CD4-positive, alpha-beta T cell treated with Interleukin-2 at 100 ng/mL for 4 hours (primary cell): ENCODE data around the gene KIF13A.
"Not testable (repeated sequence)": the region's sequence is repeated elsewhere in the genome, so short reads cannot be mapped to it uniquely, and the experiment has no call there.

ENCODE experiments used
- DNase-seq: peaks from one replicate; pipeline ENCODE4 v3.0.0-alpha.2; 2020; ENCODE audit warnings: low spot score

KIF13A gene

GRCh38 chr6:17987447-17987696 is at the start of gene KIF13A:
Gene KIF13A, minus strand, starts transcription at chr6:17987635. Its CDS starts 172 bp downstream, at chr6:17987463.
- DNase-seq, result no peak

DNA sequence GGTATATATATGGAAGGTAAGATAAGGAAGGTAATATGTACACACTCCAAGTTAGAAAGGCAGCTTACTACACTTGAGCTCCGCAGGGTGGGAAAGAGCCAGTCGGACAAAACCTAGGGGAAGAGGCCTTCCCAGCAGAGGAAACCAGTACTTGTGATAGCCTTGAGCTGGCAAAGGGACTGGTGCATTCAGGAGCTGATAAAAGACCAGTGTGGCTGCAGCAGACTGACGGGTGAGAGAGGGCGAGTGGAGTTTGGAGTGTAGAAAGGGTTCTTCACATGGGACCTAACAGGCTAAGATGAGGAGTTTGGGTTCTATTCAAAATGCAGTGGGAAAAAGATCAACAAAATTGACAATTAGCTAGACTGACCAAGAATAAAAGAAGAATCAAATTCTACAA is 49.3 kb upstream of the KIF13A start:
- no peak for DNase-seq

DNA sequence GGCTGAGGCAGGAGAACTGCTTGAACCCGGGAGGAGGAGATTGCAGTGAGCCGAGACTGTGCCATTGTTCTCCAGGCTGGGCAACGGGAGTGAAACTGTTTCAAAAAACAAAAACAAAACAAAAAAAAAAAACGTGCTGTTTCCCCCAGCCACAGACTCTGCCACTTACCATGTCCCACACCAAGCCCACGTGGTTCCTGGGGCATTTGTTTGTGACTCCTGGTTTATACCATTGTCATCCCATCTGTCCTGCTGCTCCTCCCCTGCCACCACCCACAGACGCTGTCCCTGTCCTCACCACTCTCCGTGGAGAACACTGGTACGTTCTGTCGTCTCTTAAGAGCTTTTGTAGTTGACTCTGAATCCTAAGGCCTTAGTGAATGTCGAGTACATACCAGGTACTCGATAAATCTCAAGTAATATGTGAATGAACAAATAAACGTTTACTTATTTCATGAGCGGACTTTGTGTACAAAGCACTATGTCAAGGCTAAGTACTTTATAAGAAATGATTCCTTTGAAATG is 48.0 kb upstream of the KIF13A start:
- no peak for DNase-seq

DNA sequence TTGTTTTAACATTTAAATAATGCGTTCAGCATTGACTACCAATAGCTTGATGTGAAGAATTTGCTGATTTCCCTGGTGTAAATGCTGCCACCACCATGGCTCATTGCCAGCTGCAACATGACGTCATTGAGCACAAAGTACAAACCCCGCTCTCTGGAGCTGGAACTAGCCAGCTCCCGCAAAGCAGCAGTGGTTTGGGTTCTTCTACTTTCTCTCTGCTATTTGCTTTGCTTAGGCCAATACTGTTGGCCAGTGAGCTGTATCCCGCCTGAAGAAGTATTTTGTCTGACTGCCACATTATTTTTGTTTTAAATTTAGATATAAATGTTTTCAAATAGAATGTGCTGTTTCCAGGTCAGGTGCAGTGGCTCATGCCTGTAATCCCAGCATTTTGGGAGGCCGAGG is 47.4 kb upstream of the KIF13A start:
- no peak for DNase-seq

DNA sequence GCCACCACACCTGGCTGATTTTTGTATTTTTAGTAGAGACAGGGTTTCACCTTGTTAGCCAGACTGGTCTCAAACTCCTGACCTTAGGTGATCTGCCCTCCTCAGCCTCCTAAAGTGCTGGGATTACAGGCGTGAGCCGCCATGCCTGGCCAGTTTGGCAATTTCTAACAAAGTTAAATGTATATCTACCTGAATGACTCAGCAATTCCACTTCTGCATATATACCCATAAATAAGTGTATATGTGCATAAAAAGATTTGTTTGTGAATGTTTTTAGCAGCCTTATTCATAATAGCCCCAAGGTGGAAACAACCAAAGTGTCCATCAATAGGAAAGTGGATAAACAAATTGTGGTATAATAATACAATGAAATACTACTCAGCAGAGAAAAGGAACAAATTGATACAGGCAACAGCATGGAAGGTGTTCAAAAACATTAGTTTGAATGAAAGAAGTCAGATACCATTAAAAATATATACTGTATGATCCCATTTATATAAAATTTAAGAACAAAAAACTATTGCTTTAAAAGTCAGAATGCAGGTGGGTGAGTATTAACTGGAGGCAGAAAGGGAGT is 44.3 kb upstream of the KIF13A start:
- DNase-seq, result no peak

- DNase-seq, result no peak
Measured at GRCh38 chr6:18031189-18031588, 43.8 kb upstream of the KIF13A start.

- DNase-seq, result no peak
Measured at GRCh38 chr6:18028332-18028731, 40.9 kb upstream of the KIF13A start.

GRCh38 chr6:18025596-18025995 is 38.2 kb upstream of the KIF13A start:
- DNase-seq, result no peak

DNA sequence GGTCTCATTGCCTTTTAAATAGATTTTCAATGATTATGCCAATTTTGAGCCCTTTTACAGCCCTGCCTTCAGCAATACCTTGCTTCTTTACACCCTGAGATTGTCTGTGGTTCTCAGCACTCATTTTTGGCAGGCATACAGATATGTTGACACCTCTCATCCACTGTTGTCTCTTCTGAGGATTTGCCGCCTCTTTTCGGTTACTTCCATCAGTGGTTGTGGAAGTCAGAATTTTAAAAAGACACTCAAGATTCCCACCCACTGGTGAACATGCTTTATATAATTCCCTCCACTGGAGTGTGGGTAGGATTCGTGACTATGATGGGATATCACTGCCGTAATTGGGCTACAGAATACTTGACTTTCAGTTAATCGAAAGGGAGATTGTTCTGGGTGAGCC is 37.4 kb upstream of the KIF13A start:
- DNase-seq, result no peak

- no peak for DNase-seq
Measured at GRCh38 chr6:18023891-18024290, 36.5 kb upstream of the KIF13A start.

GRCh38 chr6:18022398-18023231 is 35.2 kb upstream of the KIF13A start:
- no peak for DNase-seq

- no peak for DNase-seq
Measured at GRCh38 chr6:18021166-18021850, 33.9 kb upstream of the KIF13A start.

DNA sequence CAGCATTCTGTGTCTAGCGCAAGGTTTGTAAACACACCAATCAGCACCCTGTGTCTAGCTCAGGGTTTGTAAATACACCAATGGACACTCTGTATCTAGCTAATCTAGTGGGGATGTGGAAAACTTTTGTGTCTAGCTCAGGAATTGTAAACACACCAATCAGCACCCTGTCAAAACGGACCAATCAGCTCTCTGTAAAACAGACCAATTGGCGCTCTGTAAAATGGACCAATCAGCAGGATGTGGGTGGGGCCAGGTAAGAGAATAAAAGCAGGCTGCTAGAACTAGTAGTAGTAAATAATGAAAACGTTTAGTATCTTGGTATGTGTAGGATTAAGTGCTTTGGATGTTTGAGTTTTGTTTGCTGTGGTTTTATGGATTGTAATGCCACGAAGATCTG is 33.1 kb upstream of the KIF13A start:
- DNase-seq, result not testable (repeated sequence)

DNA sequence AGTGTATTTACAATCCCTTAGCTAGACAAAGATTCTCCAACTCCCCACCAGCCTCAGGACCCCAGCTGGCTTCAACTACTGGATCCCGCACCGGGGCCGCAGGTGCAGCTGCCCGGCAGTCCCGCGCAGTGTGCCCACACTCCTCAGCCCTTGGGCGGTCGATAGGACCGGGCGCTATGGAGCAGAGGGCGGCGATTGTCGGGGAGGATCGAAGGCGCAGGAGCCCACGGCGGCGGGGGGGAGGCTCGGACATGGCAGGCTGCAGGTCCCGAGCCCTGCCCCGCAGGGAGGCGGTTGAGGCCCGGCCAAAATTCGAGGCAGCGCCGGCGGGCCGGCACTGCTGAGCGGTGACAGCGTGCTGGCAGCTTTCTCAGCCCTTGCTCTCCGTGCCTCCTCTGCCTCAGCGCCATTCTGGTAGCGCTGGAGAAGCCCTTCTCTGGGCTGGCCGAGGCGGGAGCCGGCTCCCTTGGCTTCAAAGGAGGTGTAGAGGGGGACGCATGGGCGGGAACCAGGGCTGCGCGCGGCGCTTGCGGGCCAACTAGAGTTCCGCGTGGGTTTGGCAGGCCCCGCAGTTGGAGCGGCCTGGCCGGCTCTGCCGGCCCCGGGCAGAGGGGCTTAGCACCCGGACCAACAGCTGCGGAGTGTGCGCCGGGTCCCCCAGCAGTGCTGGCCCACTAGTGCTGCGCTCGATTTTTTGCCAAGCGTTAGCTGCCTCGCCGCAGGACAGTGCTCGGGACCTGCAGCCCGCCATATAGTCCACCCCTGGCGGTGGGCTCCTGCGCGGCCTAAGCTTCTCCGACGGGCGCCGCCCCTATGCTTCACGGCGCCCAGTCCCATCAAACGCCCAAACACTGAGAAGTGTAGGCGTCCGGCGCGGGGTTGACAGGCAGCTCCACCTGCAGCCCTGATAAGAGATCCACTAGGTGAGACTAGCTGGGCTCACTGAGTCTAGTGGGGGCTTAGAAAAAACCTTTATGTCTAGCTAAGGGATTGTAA is 32.4 kb upstream of the KIF13A start:
- no peak for DNase-seq

DNA sequence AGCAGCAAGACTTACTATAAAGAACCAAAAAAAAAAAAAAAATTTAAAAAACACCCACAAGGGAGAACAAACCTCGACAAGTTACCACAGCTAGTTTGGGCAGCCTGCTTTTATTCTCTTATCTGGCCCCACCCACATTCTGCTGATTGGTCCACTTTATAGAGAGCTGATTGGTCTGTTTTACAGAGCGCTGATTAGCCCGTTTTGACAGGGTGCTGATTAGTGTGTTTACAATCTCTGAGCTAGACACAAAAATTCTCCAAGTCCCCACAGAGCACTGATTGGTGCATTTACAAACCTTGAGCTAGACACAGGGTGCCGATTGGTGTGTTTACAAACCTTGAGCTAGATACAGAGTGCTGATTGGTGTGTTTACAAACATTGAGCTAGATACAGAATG is 31.7 kb upstream of the KIF13A start:
- DNase-seq, result not testable (repeated sequence)

- no peak for DNase-seq
Measured at GRCh38 chr6:18016698-18017097, 29.3 kb upstream of the KIF13A start.

- no peak for DNase-seq
Measured at GRCh38 chr6:18016133-18016532, 28.7 kb upstream of the KIF13A start.

DNA sequence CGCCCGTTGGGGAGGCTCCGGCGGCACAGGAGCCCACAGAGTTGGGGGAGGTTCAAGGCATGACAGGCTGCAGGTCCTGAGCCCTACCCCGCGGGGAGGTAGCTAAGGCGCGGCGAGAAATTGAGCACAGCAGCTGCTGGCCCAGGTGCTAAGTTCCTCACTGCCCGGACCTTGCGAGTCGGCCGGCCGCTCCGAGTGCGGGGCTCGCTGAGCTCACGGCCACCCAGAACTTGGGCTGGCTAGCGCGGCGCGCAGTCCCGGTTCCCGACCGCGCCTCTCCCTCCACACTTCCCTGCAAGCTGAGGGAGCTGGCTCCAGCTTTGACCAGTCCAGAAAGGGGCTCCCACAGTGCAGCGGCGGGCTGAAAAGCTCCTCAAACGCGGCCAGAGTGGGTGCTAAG is 23.9 kb upstream of the KIF13A start:
- no peak for DNase-seq

GRCh38 chr6:18010540-18010939 is 23.1 kb upstream of the KIF13A start:
- not testable (repeated sequence) for DNase-seq

GRCh38 chr6:18004256-18004985 is 17.0 kb upstream of the KIF13A start:
- no peak for DNase-seq

DNA sequence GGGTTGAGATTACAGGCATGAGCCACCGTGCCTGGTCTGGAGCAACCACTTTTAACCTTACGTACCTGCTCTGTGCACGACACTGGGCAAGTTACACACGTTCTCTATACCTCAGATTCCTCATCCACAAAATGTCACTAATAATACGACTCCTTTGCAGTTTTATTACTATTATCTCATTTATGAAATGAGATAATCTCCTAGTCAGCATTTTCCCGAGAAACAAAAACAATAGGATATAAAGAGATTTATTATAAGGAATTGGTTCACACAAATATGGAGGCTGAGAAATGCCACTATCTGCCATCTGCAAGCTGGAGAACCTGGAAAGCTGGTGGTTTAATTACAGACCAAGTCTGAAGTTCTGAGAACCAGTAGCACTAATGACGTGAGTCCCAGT is 12.0 kb upstream of the KIF13A start:
- DNase-seq, result no peak
